OCI-LY3 (cell line): ENCODE measurements around the gene TRIO.

Source experiments
- H2AFZ ChIP-seq: fragments of 200-600, 300-600 bp; shearing (Covaris generic); 2 replicates; pipeline ENCODE4 v1.6.0; 2014; ENCODE audit warnings: antibody characterized with exemption, low read depth, low read length
- H3K27ac ChIP-seq: fragments of 200-600, 300-600 bp; sonication (generic); 2 replicates; pipeline ENCODE4 v1.5.1; 2014; ENCODE audit warnings: mild to moderate bottlenecking, low read length, moderate library complexity, mixed read lengths
- H3K27me3 ChIP-seq: fragments of 200-600, 300-600 bp; sonication (generic); 2 replicates; pipeline ENCODE4 v1.6.1; 2014; ENCODE audit warnings: low read depth, low read length, mixed read lengths
- H3K36me3 ChIP-seq: fragments of 200-600, 300-600 bp; sonication (generic); replicated peaks from 2 replicates; pipeline ENCODE3; 2014; ENCODE audit warnings: low read depth, low read length, mixed read lengths
- H3K4me1 ChIP-seq: fragments of 300-600, 200-600 bp; sonication (generic); 2 replicates; pipeline ENCODE4 v1.6.1; 2014; ENCODE audit warnings: low read length, mixed read lengths
- H3K4me2 ChIP-seq: fragments of 200-600, 300-600 bp; sonication (generic); 2 replicates; pipeline ENCODE4 v1.6.1; 2014; ENCODE audit warnings: low read length, mixed read lengths
- H3K4me3 ChIP-seq: fragments of 300-600, 200-600 bp; sonication (generic); 2 replicates; pipeline ENCODE4 v1.5.1; 2014; ENCODE audit warnings: antibody characterized with exemption, mild to moderate bottlenecking, low read length, moderate library complexity
- H3K79me2 ChIP-seq: fragments of 300-600, 200-600 bp; shearing (Covaris generic); 2 replicates; pipeline ENCODE4 v1.6.1; 2014; ENCODE audit warnings: mild to moderate bottlenecking, low read length, mixed read lengths
- H3K9ac ChIP-seq: fragments of 300-600, 200-600 bp; shearing (Covaris generic); 2 replicates; pipeline ENCODE4 v1.6.0; 2014; ENCODE audit warnings: mild to moderate bottlenecking, low read length, moderate library complexity
- H3K9me3 ChIP-seq: fragments of 200-600, 300-600 bp; shearing (Covaris generic); 2 replicates; pipeline ENCODE4 v1.6.1; 2014; ENCODE audit warnings: low read length, mixed read lengths; ENCODE audit not compliant: insufficient read depth
- H4K20me1 ChIP-seq: fragments of 200-600, 300-600 bp; sonication (generic); 2 replicates; pipeline ENCODE4 v1.6.1; 2016; ENCODE audit warnings: low read length, mixed read lengths; ENCODE audit not compliant: insufficient read depth
- EZH2phosphoT487 ChIP-seq: fragments of 200-600 bp; shearing (Covaris generic); IDR thresholded peaks from 2 replicates; pipeline ENCODE4 v1.6.1; 2018; ENCODE audit warnings: antibody characterized with exemption, mixed run types, low read depth
- TF ChIP-seq, protein P1 (sequence below): fragments of 200-600, 300-600 bp; sonication (generic); IDR thresholded peaks from 2 replicates; pipeline ENCODE4 v1.5.1; 2014; ENCODE audit warnings: antibody characterized with exemption, low read length, low read depth

The TRIO gene

GRCh38 chr5:14165375-14166106, 22.4 kb downstream of the TRIO start:
- Histone ChIP-seq H4K20me1 (no peaks in the 10 kb centered on the region), H2AFZ (no peak overlapping the region), H3K27ac (no peak overlapping the region), H3K4me2 (no peak overlapping the region), H3K4me3 (no peak overlapping the region), H3K79me2 (no peaks in the 10 kb centered on the region), H3K4me1 (no peaks in the 10 kb centered on the region), H3K9me3 (no peaks in the 10 kb centered on the region), H3K9ac (no peak overlapping the region), H3K27me3 (no peaks in the 10 kb centered on the region), H3K36me3 (no peaks in the 10 kb centered on the region)
- TF ChIP-seq, protein P1, sequence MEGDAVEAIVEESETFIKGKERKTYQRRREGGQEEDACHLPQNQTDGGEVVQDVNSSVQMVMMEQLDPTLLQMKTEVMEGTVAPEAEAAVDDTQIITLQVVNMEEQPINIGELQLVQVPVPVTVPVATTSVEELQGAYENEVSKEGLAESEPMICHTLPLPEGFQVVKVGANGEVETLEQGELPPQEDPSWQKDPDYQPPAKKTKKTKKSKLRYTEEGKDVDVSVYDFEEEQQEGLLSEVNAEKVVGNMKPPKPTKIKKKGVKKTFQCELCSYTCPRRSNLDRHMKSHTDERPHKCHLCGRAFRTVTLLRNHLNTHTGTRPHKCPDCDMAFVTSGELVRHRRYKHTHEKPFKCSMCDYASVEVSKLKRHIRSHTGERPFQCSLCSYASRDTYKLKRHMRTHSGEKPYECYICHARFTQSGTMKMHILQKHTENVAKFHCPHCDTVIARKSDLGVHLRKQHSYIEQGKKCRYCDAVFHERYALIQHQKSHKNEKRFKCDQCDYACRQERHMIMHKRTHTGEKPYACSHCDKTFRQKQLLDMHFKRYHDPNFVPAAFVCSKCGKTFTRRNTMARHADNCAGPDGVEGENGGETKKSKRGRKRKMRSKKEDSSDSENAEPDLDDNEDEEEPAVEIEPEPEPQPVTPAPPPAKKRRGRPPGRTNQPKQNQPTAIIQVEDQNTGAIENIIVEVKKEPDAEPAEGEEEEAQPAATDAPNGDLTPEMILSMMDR, result no peak

DNA sequence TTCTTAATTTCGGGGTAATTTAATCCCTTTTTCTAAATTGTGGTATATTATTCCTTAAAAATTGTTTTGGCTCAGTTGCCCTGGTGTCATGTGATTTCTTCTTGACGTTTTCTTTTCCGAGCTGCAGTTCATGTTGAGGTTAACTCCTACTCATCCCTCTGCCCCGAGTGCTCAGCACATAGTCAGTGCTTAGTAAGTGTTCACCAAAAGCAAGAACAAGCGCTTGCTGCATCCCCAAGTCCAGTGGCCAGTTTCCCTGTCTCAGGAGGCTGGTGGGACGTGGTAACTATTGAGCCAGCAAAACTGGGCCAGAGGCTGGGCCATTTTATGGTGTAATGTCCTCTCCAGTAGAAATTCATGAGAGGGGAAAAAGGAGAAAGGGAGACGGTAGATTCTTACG, 23.3 kb downstream of the TRIO start:
- no peaks in the 10 kb centered on the region for H3K79me2 ChIP-seq
- no peaks in the 10 kb centered on the region for H3K4me1 ChIP-seq
- no peaks in the 10 kb centered on the region for H4K20me1 ChIP-seq
- H3K4me2 ChIP-seq, result no peak overlapping the region
- H3K9me3 ChIP-seq, result no peaks in the 10 kb centered on the region
- H3K4me3 ChIP-seq, result no peak overlapping the region
- no peak overlapping the region for H3K27ac ChIP-seq
- TF ChIP-seq, protein P1, result no peak
- TF ChIP-seq EZH2phosphoT487, result no peak
- H2AFZ ChIP-seq, result no peak overlapping the region
- no peak overlapping the region for H3K9ac ChIP-seq
- H3K27me3 ChIP-seq, result no peaks in the 10 kb centered on the region
- no peaks in the 10 kb centered on the region for H3K36me3 ChIP-seq

DNA sequence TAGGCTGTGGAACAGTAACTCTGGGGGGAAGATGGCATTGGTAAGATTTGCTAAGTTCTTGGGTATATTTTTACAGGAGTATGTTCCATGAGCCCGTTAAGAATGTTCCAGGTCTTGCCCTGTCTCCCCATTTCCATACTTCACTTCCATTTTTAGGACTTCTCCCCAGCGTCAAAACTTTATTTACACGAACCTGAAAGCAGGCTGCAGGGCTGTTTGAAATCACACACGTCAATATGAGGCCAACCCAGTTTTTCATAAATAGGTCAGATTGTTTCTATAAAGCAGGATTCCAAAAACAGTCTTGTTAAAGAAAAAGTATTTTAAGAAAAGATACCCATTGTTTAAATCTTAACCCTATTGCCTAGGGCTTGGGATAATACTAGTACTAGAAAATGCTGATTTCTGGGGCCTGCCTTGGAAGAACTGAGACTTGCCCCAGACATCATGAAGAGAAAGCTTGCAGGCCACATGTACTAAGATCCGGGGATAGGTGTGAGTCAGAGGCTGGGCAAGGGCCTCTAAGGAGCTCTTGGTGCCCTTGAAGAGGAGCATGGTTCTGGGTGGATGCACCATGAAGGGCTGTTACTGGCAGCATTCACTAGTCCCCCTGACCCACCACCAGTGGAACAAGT, 24.2 kb downstream of the TRIO start:
- H3K4me2 ChIP-seq, result no peak overlapping the region
- no peaks in the 10 kb centered on the region for H3K9me3 ChIP-seq
- no peaks in the 10 kb centered on the region for H3K27me3 ChIP-seq
- no peaks in the 10 kb centered on the region for H4K20me1 ChIP-seq
- no peak overlapping the region for H3K4me3 ChIP-seq
- no peaks in the 10 kb centered on the region for H3K36me3 ChIP-seq
- no peak overlapping the region for H2AFZ ChIP-seq
- no peaks in the 10 kb centered on the region for H3K4me1 ChIP-seq
- TF ChIP-seq, protein P1, result no peak
- no peak for TF ChIP-seq EZH2phosphoT487
- no peak overlapping the region for H3K9ac ChIP-seq
- H3K79me2 ChIP-seq, result no peaks in the 10 kb centered on the region
- H3K27ac ChIP-seq, result no peak overlapping the region

- no peak overlapping the region for H3K9ac ChIP-seq
- H3K4me2 ChIP-seq, result no peak overlapping the region
- no peaks in the 10 kb centered on the region for H3K36me3 ChIP-seq
- H4K20me1 ChIP-seq, result no peaks in the 10 kb centered on the region
- no peak overlapping the region for H2AFZ ChIP-seq
- no peaks in the 10 kb centered on the region for H3K9me3 ChIP-seq
- H3K79me2 ChIP-seq, result no peaks in the 10 kb centered on the region
- H3K4me1 ChIP-seq, result no peaks in the 10 kb centered on the region
- H3K4me3 ChIP-seq, result no peak overlapping the region
- H3K27ac ChIP-seq, result no peak overlapping the region
- H3K27me3 ChIP-seq, result no peaks in the 10 kb centered on the region
- no peak for TF ChIP-seq EZH2phosphoT487
- TF ChIP-seq, protein P1, result no peak
These were observed 25.1 kb downstream of the TRIO start for GRCh38 chr5:14168144-14168792.
